ENCODE results near the gene NOLC1.
A peak's percentile ranks its signal among the peaks of the same experiment; 100 is the strongest.

NOLC1 gene

DNA sequence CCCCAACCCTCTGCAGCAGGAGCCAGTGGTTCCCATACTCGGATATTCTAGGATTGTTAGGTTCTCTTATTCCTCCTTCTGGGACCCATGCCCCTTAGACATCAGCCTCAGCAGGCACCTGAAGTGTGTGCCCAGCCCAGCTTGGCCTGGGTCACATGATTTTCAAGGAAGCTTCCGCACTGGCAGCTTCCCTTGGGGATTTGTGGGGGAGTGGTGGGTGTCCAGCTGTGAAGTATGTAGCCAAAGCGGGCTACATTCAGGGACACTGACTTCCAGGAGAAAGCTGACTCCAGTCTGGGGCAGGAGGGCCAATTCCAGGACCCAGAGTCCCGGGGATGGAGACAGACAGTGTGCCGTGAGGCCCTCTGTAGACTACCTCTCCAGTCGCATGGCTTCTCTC, 33.3 kb upstream of the NOLC1 start:
- peak overlapping the region; percentile 86 for H3K27ac ChIP-seq
- TF ChIP-seq, protein P1, sequence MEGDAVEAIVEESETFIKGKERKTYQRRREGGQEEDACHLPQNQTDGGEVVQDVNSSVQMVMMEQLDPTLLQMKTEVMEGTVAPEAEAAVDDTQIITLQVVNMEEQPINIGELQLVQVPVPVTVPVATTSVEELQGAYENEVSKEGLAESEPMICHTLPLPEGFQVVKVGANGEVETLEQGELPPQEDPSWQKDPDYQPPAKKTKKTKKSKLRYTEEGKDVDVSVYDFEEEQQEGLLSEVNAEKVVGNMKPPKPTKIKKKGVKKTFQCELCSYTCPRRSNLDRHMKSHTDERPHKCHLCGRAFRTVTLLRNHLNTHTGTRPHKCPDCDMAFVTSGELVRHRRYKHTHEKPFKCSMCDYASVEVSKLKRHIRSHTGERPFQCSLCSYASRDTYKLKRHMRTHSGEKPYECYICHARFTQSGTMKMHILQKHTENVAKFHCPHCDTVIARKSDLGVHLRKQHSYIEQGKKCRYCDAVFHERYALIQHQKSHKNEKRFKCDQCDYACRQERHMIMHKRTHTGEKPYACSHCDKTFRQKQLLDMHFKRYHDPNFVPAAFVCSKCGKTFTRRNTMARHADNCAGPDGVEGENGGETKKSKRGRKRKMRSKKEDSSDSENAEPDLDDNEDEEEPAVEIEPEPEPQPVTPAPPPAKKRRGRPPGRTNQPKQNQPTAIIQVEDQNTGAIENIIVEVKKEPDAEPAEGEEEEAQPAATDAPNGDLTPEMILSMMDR (conservative IDR thresholded peaks at IDR 0.05), result no peak

DNA sequence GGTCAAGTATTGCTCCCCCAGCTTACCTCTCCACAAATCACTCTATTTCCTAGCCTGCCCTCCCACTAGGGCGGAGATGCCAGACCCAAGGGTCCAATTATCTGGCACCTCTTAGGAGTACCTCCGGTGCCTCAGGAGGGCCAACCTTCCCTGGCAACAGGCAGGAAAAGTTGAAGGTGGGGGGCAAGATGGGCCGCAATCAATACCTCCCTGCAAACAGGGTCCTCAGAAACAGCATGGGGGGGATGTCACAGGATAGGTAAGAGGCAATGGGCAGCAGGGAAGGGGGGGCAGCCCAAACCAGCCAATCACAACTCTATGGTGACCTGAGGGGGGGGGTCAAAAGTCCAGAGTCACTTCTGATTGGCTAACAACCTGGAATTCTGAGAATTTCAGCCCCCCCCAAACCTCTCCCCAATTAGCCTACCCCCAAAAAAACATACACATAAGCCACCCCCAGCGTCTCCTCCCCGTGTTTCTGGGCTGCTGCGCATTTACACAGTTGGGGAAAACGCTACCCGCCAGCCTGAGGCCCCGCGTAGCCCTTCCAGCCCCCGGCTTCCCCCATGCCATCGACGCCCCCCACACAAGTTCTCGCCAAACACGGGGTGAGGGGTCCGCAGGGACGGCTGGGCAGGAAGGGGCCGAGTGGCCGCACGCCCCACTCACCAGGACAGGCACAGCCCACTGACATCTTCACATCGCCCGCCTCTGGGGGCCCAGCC, 32.6 kb upstream of the NOLC1 start:
- peak overlapping the region; percentile 86 for H3K27ac ChIP-seq
- TF ChIP-seq, protein P1 (conservative IDR thresholded peaks at IDR 0.05), result no peak

DNA sequence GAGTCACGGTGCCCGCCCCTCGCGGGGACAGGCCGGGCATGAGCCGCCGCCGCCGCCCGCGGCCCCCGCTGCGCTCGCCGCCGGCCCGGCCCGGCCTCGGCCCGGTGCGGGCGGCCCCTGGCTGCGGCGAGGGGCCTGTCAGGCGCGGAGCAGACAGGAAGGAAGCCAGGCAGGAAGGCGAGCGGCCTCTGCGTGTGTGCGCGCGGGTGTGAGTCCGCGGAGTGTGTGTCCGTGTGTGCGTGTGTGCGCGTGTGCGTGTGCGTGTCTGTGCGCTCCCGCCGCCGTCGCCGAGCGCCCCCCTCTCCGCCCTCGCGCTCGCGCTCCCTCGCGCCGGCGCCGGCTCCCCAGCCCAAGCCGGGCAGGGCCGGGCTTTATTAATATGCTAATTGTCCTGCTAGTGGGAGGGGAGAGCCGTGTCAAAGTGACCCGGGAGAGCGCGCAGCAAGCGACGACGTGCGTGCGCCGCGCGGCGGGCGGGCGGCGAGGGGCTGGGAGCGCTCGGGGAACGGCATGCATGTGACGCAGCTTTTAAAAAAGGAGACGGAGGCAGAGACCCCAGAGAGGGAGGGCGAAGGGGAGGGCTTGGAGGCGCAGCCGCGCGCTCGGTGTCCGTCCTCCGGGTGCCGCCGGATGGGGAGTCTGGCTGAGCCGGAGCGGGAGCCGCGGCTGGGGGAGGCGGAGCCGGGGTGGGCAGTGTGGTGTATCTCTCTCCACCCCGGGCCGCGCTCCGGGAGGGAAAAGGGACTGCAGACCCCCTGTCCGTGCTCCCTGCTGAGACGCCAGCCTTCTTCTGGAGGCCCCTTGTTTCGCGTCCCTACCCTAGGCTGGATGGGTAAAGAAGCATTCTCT, 31.8 kb upstream of the NOLC1 start, which contains the start of gene LDB1:
Gene LDB1, minus strand, starts transcription at position 227 of the 849 bp plus-strand sequence. CDS start 258 bp downstream, outside the sequence.
- TF ChIP-seq, protein P1 (conservative IDR thresholded peaks at IDR 0.05), result no peak; the same call in 1 of the 2 replicates
- H3K27ac ChIP-seq, result peak within 1 kb of the TSS; percentile 86

DNA sequence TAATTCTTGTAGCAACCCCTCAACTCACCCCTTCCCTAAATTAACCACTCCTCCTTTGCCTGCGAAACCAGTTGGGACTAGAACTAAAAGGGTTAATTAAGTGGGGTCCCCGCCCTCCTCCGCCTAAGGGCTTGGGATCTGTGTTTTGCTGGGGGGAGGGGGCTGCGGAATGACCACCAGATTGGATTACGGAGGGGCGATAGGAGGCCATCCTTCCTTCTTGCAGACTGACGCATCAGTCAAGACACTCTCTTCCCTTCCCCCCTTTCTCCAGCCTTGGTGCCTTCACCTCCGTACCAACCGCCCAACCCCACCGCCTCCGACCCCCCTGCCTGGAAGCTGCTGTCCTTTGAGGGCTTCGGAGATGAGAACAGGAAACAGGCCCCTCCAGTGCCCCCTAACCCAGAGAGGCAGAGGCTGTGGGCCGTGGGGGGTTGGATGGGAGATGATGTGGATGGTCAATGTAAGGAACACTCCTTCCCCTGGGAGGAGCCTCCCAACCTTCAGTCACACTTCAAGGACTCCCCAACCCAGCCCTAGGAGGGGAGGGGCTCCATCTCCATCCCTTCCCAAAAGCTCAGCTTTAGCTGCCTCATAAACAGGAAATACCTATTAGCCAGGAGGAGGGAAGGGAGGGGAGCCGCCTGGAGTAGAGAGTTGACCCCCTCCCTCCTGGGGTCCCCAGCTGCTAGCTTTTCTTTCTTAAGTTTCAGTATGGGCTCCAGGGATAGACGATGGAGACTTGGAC, 31.0 kb upstream of the NOLC1 start:
- peak overlapping the region; percentile 86 for H3K27ac ChIP-seq
- TF ChIP-seq, protein P1 (conservative IDR thresholded peaks at IDR 0.05), result no peak

DNA sequence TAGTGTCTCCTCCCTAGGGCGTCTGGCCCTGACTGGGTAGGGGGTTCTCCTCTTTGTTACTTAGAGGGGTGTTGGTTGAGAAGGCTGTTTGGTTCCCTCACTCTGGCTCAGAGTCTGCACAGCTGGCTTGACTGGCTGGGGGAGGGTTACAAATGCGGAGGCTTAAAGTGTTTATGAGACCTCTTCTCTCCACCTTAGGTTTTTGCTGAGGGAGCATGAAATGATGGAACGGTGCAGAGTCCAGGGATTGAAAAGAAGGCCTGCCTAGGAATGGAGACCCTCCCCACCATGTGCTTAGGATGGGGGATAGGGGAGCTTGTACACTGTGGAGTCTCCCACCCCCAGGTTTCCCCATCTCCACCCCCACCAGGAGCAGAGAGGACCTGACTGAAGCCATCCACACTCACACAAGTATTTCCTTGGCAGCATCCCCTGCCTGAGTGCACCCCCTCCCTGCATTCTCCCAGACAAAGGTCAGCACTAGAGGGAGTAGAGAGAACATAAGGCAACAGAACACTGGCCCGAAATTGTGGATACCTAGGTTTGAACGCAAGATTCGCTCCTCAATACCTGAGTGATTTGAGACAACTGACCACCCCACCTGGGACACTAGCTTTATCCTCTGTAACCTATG, 30.3 kb upstream of the NOLC1 start:
- H3K27ac ChIP-seq, result no peak overlapping the region
- TF ChIP-seq, protein P1 (conservative IDR thresholded peaks at IDR 0.05), result no peak

DNA sequence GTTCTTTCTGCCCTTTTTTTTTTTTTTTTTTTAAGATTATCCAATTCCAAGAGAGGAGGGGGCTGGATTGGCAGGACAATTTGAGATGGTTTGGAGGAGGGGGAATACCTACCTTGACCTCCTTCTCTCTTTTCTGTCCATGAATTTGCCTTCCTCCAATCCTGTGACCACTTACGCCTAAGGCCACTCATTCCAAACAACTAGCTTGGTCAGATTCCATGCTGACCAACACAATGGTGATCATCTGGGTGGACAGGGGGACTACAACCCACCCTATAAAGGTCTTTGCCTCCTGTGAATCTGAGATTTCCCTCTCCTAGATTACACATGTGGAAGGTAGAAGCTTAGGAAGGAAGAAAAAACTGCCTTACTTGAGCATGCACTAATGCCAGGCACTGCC, 29.7 kb upstream of the NOLC1 start:
- TF ChIP-seq, protein P1 (conservative IDR thresholded peaks at IDR 0.05), result no peak
- no peak overlapping the region for H3K27ac ChIP-seq
